Tibial nerve (tissue), 4 donors: Measurements from ENCODE around the gene ABHD13.

Experiments
- CTCF ChIP-seq, 5 experiments: fragments of 200-600 bp in 3 of 5; fragments of 450-650 bp in 2 of 5; sonication (generic) in 3 of 5; IDR thresholded peaks; one replicate each; pipeline ENCODE4 v1.5.1; 2016 to 2019; ENCODE audit warnings: antibody characterized with exemption in 5 of 5, mild to moderate bottlenecking in 3 of 5, moderate library complexity in 2 of 5
- EP300 ChIP-seq, 2 donors: sonication (generic); formaldehyde crosslinking; IDR thresholded peaks; one replicate each; pipeline ENCODE4 v1.6.1; 2017; ENCODE audit warnings: antibody characterized with exemption in 2 of 2, mild to moderate bottlenecking in 1 of 2
- POLR2A ChIP-seq, 2 donors: fragments of 450-650 bp; IDR thresholded peaks; one replicate each; pipeline ENCODE4 v1.6.1; 2017; ENCODE audit warnings: antibody characterized with exemption in 2 of 2, mild to moderate bottlenecking in 2 of 2, moderate library complexity in 2 of 2

GRCh38 chr13:108267347-108267746 lies 49.2 kb downstream of the ABHD13 start:
- TF ChIP-seq POLR2A (IDR thresholded peaks at IDR 0.05) (no peak), CTCF (IDR thresholded peaks at IDR 0.05) (no peak), EP300 (IDR thresholded peaks at IDR 0.05) (no peak)
